HepG2 (cell line): ENCODE results near the gene TXN2. TPM values are rescaled to one million over a fixed set of nuclear protein-coding genes. Genes with fewer than 3 reads are reported as not detected.

ENCODE experiments used
- CBX1 ChIP-seq: IDR thresholded peaks from one replicate; pipeline ENCODE4 v1.6.1; 2016; ENCODE audit warnings: antibody characterized with exemption, low read depth
- GABPA ChIP-seq, 2 experiments: IDR thresholded peaks; 2 replicates each; pipeline ENCODE4 v1.6.1; 2011 to 2016; ENCODE audit warnings: low read depth in 2 of 2, low read length in 1 of 2, missing biosample characterization in 1 of 2, missing genetic modification characterization in 1 of 2
- HMGA1 ChIP-seq: sonication (generic); formaldehyde crosslinking; conservative IDR thresholded peaks from 2 replicates; pipeline ENCODE4 v1.4.0; 2020; ENCODE audit warnings: missing genetic modification reagents
- JUN ChIP-seq: sonication (generic); formaldehyde crosslinking; IDR thresholded peaks from 2 replicates; pipeline ENCODE4 v1.4.0; 2020; ENCODE audit warnings: mild to moderate bottlenecking, missing genetic modification reagents
- NFRKB ChIP-seq: fragments of 450-650 bp; IDR thresholded peaks from 2 replicates; pipeline ENCODE4 v1.6.1; 2017
- RBAK ChIP-seq: sonication (generic); formaldehyde crosslinking; IDR thresholded peaks from 2 replicates; pipeline ENCODE4 v1.5.1; 2020; ENCODE audit warnings: mild to moderate bottlenecking, missing genetic modification reagents
- SMAD1 ChIP-seq: sonication (generic); formaldehyde crosslinking; IDR thresholded peaks from 2 replicates; pipeline ENCODE4 v1.4.0; 2020; ENCODE audit warnings: missing genetic modification reagents, low read depth, mild to moderate bottlenecking, borderline replicate concordance
- ZNF24 ChIP-seq: fragments of 450-650 bp; IDR thresholded peaks from 2 replicates; pipeline ENCODE4 v1.6.1; 2017; ENCODE audit warnings: antibody characterized with exemption, mild to moderate bottlenecking
- ZNF343 ChIP-seq: sonication (generic); formaldehyde crosslinking; IDR thresholded peaks from 2 replicates; pipeline ENCODE4 v1.4.0; 2020; ENCODE audit warnings: mild to moderate bottlenecking, missing genetic modification reagents
- ZNF350 ChIP-seq: sonication (generic); formaldehyde crosslinking; IDR thresholded peaks from 2 replicates; pipeline ENCODE4 v1.4.0; 2020; ENCODE audit warnings: mild to moderate bottlenecking, low read depth, missing genetic modification reagents, borderline replicate concordance
- ZNF362 ChIP-seq: sonication (generic); formaldehyde crosslinking; IDR thresholded peaks from 2 replicates; pipeline ENCODE4 v1.4.0; 2020; ENCODE audit warnings: missing genetic modification reagents, mild to moderate bottlenecking, borderline replicate concordance
- ZNF639 ChIP-seq: conservative IDR thresholded peaks from 2 replicates; pipeline ENCODE4 v1.6.1; 2018; ENCODE audit warnings: missing genetic modification reagents
- ZZZ3 ChIP-seq: sonication (generic); formaldehyde crosslinking; IDR thresholded peaks from 2 replicates; pipeline ENCODE4 v1.4.0; 2020; ENCODE audit warnings: missing genetic modification reagents, mild to moderate bottlenecking, borderline replicate concordance
- polyA plus RNA-seq, 8 experiments: library from polyadenylated mRNA; depleted of rRNA in 3 of 8; stranded (reverse) in 7 of 8; unstranded in 1 of 8; fragments of >200 nt; fragmentation: Illumina TruSeq in 4 of 8; extraction: Trizol in 4 of 8; gene quantifications; 2 replicates each; pipeline versions ENCODE4 v1.2.1 to v1.2.3, GENCODE V29; 2011 to 2016; ENCODE audit warnings: low read depth in 4 of 8, missing spikeins in 1 of 8, mixed read lengths in 1 of 8; ENCODE audit not compliant: insufficient read depth in 1 of 8
- total RNA-seq, 5 experiments: library from RNA; depleted of rRNA; stranded (reverse); fragments of >200 nt; fragmentation: Illumina TruSeq; extraction: Trizol; gene quantifications; 2 replicates each; pipeline ENCODE4 v1.2.3, GENCODE V29; 2016; ENCODE audit warnings: low read depth in 1 of 5
- TF ChIP-seq, protein P1 (sequence below): sonication (generic); formaldehyde crosslinking; conservative IDR thresholded peaks from 2 replicates; pipeline ENCODE4 v1.4.0; 2020; ENCODE audit warnings: mild to moderate bottlenecking, missing genetic modification reagents, moderate library complexity
- TF ChIP-seq, protein P2 (sequence below): sonication (generic); formaldehyde crosslinking; IDR thresholded peaks from 2 replicates; pipeline ENCODE4 v1.4.0; 2020; ENCODE audit warnings: missing genetic modification reagents
- TF ChIP-seq, protein P3 (sequence below): fragments of 450-650 bp; IDR thresholded peaks from 2 replicates; pipeline ENCODE4 v1.6.1; 2016

Gene TXN2
- total and polyA plus RNA-seq, 2 of the 13 experiments (the other 11 are each of a cell fraction or from before 2014, with no cell fraction given): 41.4 to 109 TPM

- TF ChIP-seq RBAK (CRISPR knock-in tag) (no peak), ZNF343 (CRISPR knock-in tag) (no peak), ZNF350 (CRISPR knock-in tag) (peak; percentile 79; the same call in 1 of the 2 replicates), GABPA (IDR thresholded peaks at IDR 0.05; ENCODE audit: low read depth, low read length) (peak; percentile 81), GABPA (CRISPR knock-in tag; IDR thresholded peaks at IDR 0.05; ENCODE audit: low read depth) (peak; percentile 92), CBX1 (no peak), ZNF639 (CRISPR knock-in tag) (no peak; the same call in 1 of the 2 replicates), ZNF24 (no peak), JUN (CRISPR knock-in tag) (no peak), NFRKB (no peak), ZZZ3 (CRISPR knock-in tag) (no peak; the same call in 1 of the 2 replicates), HMGA1 (CRISPR knock-in tag) (no peak), ZNF362 (CRISPR knock-in tag) (peak; percentile 99), SMAD1 (CRISPR knock-in tag) (no peak)
- TF ChIP-seq, protein P1, sequence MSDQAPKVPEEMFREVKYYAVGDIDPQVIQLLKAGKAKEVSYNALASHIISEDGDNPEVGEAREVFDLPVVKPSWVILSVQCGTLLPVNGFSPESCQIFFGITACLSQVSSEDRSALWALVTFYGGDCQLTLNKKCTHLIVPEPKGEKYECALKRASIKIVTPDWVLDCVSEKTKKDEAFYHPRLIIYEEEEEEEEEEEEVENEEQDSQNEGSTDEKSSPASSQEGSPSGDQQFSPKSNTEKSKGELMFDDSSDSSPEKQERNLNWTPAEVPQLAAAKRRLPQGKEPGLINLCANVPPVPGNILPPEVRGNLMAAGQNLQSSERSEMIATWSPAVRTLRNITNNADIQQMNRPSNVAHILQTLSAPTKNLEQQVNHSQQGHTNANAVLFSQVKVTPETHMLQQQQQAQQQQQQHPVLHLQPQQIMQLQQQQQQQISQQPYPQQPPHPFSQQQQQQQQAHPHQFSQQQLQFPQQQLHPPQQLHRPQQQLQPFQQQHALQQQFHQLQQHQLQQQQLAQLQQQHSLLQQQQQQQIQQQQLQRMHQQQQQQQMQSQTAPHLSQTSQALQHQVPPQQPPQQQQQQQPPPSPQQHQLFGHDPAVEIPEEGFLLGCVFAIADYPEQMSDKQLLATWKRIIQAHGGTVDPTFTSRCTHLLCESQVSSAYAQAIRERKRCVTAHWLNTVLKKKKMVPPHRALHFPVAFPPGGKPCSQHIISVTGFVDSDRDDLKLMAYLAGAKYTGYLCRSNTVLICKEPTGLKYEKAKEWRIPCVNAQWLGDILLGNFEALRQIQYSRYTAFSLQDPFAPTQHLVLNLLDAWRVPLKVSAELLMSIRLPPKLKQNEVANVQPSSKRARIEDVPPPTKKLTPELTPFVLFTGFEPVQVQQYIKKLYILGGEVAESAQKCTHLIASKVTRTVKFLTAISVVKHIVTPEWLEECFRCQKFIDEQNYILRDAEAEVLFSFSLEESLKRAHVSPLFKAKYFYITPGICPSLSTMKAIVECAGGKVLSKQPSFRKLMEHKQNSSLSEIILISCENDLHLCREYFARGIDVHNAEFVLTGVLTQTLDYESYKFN: peak; percentile 32; the same call in 1 of the 2 replicates
- TF ChIP-seq, protein P2, sequence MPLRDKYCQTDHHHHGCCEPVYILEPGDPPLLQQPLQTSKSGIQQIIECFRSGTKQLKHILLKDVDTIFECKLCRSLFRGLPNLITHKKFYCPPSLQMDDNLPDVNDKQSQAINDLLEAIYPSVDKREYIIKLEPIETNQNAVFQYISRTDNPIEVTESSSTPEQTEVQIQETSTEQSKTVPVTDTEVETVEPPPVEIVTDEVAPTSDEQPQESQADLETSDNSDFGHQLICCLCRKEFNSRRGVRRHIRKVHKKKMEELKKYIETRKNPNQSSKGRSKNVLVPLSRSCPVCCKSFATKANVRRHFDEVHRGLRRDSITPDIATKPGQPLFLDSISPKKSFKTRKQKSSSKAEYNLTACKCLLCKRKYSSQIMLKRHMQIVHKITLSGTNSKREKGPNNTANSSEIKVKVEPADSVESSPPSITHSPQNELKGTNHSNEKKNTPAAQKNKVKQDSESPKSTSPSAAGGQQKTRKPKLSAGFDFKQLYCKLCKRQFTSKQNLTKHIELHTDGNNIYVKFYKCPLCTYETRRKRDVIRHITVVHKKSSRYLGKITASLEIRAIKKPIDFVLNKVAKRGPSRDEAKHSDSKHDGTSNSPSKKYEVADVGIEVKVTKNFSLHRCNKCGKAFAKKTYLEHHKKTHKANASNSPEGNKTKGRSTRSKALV: 0 out of 2 replicates have a peak, but pooled peaks have one; percentile 10
- TF ChIP-seq, protein P3, sequence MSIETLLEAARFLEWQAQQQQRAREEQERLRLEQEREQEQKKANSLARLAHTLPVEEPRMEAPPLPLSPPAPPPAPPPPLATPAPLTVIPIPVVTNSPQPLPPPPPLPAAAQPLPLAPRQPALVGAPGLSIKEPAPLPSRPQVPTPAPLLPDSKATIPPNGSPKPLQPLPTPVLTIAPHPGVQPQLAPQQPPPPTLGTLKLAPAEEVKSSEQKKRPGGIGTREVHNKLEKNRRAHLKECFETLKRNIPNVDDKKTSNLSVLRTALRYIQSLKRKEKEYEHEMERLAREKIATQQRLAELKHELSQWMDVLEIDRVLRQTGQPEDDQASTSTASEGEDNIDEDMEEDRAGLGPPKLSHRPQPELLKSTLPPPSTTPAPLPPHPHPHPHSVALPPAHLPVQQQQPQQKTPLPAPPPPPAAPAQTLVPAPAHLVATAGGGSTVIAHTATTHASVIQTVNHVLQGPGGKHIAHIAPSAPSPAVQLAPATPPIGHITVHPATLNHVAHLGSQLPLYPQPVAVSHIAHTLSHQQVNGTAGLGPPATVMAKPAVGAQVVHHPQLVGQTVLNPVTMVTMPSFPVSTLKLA: 0 out of 2 replicates have a peak, but pooled peaks have one; percentile 2
These were observed at the start of gene TXN2 (continued) for GRCh38 chr22:36481393-36482168.
